IPS DF 6.9 (cell line): ENCODE data around the gene CHST11.

Experiments used
- DNase-seq: peaks from one replicate; pipeline ENCODE4 v3.0.0-alpha.2; 2013; ENCODE audit warnings: low read depth, low spot score
- H3K27ac ChIP-seq: one replicate; pipeline ENCODE4 v1.5.1; 2013; ENCODE audit warnings: low read length, control low read depth
- H3K27me3 ChIP-seq: 2 replicates; pipeline ENCODE4 v1.6.1; 2013; ENCODE audit warnings: mild to moderate bottlenecking, low read length; ENCODE audit not compliant: control insufficient read depth, insufficient read depth
- H3K36me3 ChIP-seq: 2 replicates; pipeline ENCODE4 v1.6.1; 2013; ENCODE audit warnings: low read length; ENCODE audit not compliant: control insufficient read depth, insufficient read depth
- H3K4me1 ChIP-seq: 2 replicates; pipeline ENCODE4 v1.6.1; 2013; ENCODE audit warnings: low read length; ENCODE audit not compliant: control insufficient read depth, insufficient read depth
- H3K4me3 ChIP-seq: 2 replicates; pipeline ENCODE4 v1.5.1; 2013; ENCODE audit warnings: mild to moderate bottlenecking, low read length
- H3K9me3 ChIP-seq: 2 replicates; pipeline ENCODE4 v1.6.1; 2013; ENCODE audit warnings: low read length, inconsistent platforms; ENCODE audit not compliant: control insufficient read depth, insufficient read depth
- WGBS: extraction: QIAGEN DNeasy Blood & Tissue Kit; methylation state at CpG from one replicate; pipeline ENCODE4 v1.1.7; 2013; ENCODE audit warnings: mixed read lengths, missing lambda C conversion rate; ENCODE audit not compliant: insufficient read length, insufficient coverage; 5-methylcytosine and 5-hydroxymethylcytosine counted together

CHST11 gene

GRCh38 chr12:104427547-104427938, 29.2 kb upstream of the CHST11 start:
- Histone ChIP-seq H3K4me3 (no peak overlapping the region), H3K9me3 (no peaks in the 10 kb centered on the region), H3K36me3 (no peaks in the 10 kb centered on the region), H3K27ac (no peak overlapping the region), H3K27me3 (no peaks in the 10 kb centered on the region), H3K4me1 (no peaks in the 10 kb centered on the region)
- no peak for DNase-seq
- WGBS: no CpG with 5 or more reads among the region's 1 CpG

- H3K27ac ChIP-seq: no peak overlapping the region
- H3K27me3 ChIP-seq: no peaks in the 10 kb centered on the region
- H3K4me1 ChIP-seq: no peaks in the 10 kb centered on the region
- no peak for DNase-seq
- no peaks in the 10 kb centered on the region for H3K36me3 ChIP-seq
- no CpG with 5 or more reads among the region's 10 CpGs for WGBS
- H3K9me3 ChIP-seq: no peaks in the 10 kb centered on the region
- H3K4me3 ChIP-seq: no peak overlapping the region
These were observed 23.7 kb upstream of the CHST11 start for GRCh38 chr12:104433061-104433460.

GRCh38 chr12:104434129-104434528, 22.6 kb upstream of the CHST11 start:
- H3K27me3 ChIP-seq: no peaks in the 10 kb centered on the region
- no peak overlapping the region for H3K4me3 ChIP-seq
- DNase-seq: no peak
- no CpG with 5 or more reads among the region's 1 CpG for WGBS
- no peaks in the 10 kb centered on the region for H3K36me3 ChIP-seq
- H3K9me3 ChIP-seq: no peaks in the 10 kb centered on the region
- H3K4me1 ChIP-seq: no peaks in the 10 kb centered on the region
- no peak overlapping the region for H3K27ac ChIP-seq

GRCh38 chr12:104435175-104435574, 21.6 kb upstream of the CHST11 start:
- Histone ChIP-seq H3K36me3 (no peaks in the 10 kb centered on the region), H3K27ac (no peak overlapping the region), H3K4me3 (no peak overlapping the region), H3K27me3 (no peaks in the 10 kb centered on the region), H3K4me1 (no peaks in the 10 kb centered on the region), H3K9me3 (no peaks in the 10 kb centered on the region)
- DNase-seq: no peak
- WGBS: no CpG with 5 or more reads among the region's 4 CpGs

GRCh38 chr12:104435765-104436164, 21.0 kb upstream of the CHST11 start:
- DNase-seq: no peak
- Histone ChIP-seq H3K27ac (no peak overlapping the region), H3K4me1 (no peaks in the 10 kb centered on the region), H3K36me3 (no peaks in the 10 kb centered on the region), H3K27me3 (no peaks in the 10 kb centered on the region), H3K9me3 (no peaks in the 10 kb centered on the region), H3K4me3 (no peak overlapping the region)
- WGBS: no CpG with 5 or more reads among the region's 3 CpGs

- H3K4me3 ChIP-seq: no peak overlapping the region
- no peaks in the 10 kb centered on the region for H3K27me3 ChIP-seq
- DNase-seq: no peak
- no peak overlapping the region for H3K27ac ChIP-seq
- H3K36me3 ChIP-seq: no peaks in the 10 kb centered on the region
- WGBS: no CpG with 5 or more reads among the region's 8 CpGs
- H3K4me1 ChIP-seq: no peaks in the 10 kb centered on the region
- no peaks in the 10 kb centered on the region for H3K9me3 ChIP-seq
These were observed 20.0 kb upstream of the CHST11 start for GRCh38 chr12:104436790-104437189.

- Histone ChIP-seq H3K36me3 (no peaks in the 10 kb centered on the region), H3K4me3 (no peak overlapping the region), H3K27ac (no peak overlapping the region), H3K4me1 (no peaks in the 10 kb centered on the region), H3K27me3 (no peaks in the 10 kb centered on the region), H3K9me3 (no peaks in the 10 kb centered on the region)
- no CpG with 5 or more reads among the region's 3 CpGs for WGBS
- DNase-seq: no peak
These were observed 18.6 kb upstream of the CHST11 start for GRCh38 chr12:104438134-104438533.

- H3K4me3 ChIP-seq: no peak overlapping the region
- WGBS: no CpG with 5 or more reads among the region's 12 CpGs
- no peaks in the 10 kb centered on the region for H3K36me3 ChIP-seq
- no peaks in the 10 kb centered on the region for H3K27me3 ChIP-seq
- DNase-seq: no peak
- no peaks in the 10 kb centered on the region for H3K4me1 ChIP-seq
- H3K27ac ChIP-seq: no peak overlapping the region
- H3K9me3 ChIP-seq: no peaks in the 10 kb centered on the region
These were observed 17.6 kb upstream of the CHST11 start for GRCh38 chr12:104439137-104439536.

- DNase-seq: no peak
- no CpG with 5 or more reads among the region's 1 CpG for WGBS
- no peaks in the 10 kb centered on the region for H3K27me3 ChIP-seq
These were observed 13.7 kb upstream of the CHST11 start for GRCh38 chr12:104443008-104443407.

GRCh38 chr12:104446646-104447421, 9.9 kb upstream of the CHST11 start:
- no peak overlapping the region for H3K4me3 ChIP-seq
- no peaks in the 10 kb centered on the region for H3K9me3 ChIP-seq
- DNase-seq: no peak
- H3K36me3 ChIP-seq: no peaks in the 10 kb centered on the region
- no peaks in the 10 kb centered on the region for H3K27me3 ChIP-seq
- H3K27ac ChIP-seq: no peak overlapping the region
- no CpG with 5 or more reads among the region's 5 CpGs for WGBS
- peaks cover under 1% of the 10 kb centered on the region; the same call in 1 of the 2 replicates for H3K4me1 ChIP-seq

More at GRCh38 chr12:104443008-104443407, 13.7 kb upstream of the CHST11 start:
- H3K27ac ChIP-seq: no peak overlapping the region
- H3K4me1 ChIP-seq: no peaks in the 10 kb centered on the region
- no peaks in the 10 kb centered on the region for H3K9me3 ChIP-seq
- no peak overlapping the region for H3K4me3 ChIP-seq
- H3K36me3 ChIP-seq: no peaks in the 10 kb centered on the region

- WGBS: no CpG with 5 or more reads among the region's 5 CpGs
- H3K9me3 ChIP-seq: no peaks in the 10 kb centered on the region
- no peak overlapping the region for H3K4me3 ChIP-seq
- H3K4me1 ChIP-seq: peaks cover 4% of the 10 kb centered on the region; the same call in 1 of the 2 replicates
- no peaks in the 10 kb centered on the region for H3K36me3 ChIP-seq
- no peak for DNase-seq
- H3K27ac ChIP-seq: no peak overlapping the region
- H3K27me3 ChIP-seq: no peaks in the 10 kb centered on the region
These were observed 8.7 kb upstream of the CHST11 start for GRCh38 chr12:104448031-104448430.
